B cell (primary cell): ENCODE results near the gene ARHGAP22. TPM values are rescaled to one million over a fixed set of nuclear protein-coding genes. Genes with fewer than 3 reads are reported as not detected.
A peak's percentile ranks its signal among the peaks of the same experiment; 100 is the strongest.

Experiments
- ATAC-seq: fragments of 200-7000 bp; cut with Tn5 transposase; one replicate; pipeline ENCODE4 v1.10.0; 2021; ENCODE audit warnings: low read depth, mild to moderate bottlenecking, moderate number of reproducible peaks, moderate library complexity
- CTCF ChIA-PET: fragments of 350-600 bp; sonication (Branson Sonifier 250); formaldehyde crosslinking; loops from one replicate; lab custom pipeline; 2021; ENCODE audit warnings: antibody characterized with exemption, inconsistent platforms; lab: Charles Lee
- POLR2A ChIA-PET: fragments of 350-600 bp; sonication (Branson Sonifier 250); formaldehyde crosslinking; loops from one replicate; lab custom pipeline; 2021; ENCODE audit warnings: antibody characterized with exemption; lab: Charles Lee
- DNase-seq: peaks from one replicate; pipeline ENCODE4 v3.0.0; 2013
- H2AFZ ChIP-seq: 2 replicates; pipeline ENCODE4 v1.6.1; 2012; ENCODE audit warnings: mild to moderate bottlenecking, low read depth, low read length; ENCODE audit not compliant: insufficient read depth, poor library complexity, severe bottlenecking
- H3K27ac ChIP-seq, 2 donors: 1 replicate in 1 of 2; 2 replicates in 1 of 2; pipeline ENCODE4 v1.5.1; 2012 to 2013; ENCODE audit warnings: low read length in 2 of 2, mild to moderate bottlenecking in 2 of 2, moderate library complexity in 1 of 2
- H3K27me3 ChIP-seq, 4 experiments: fragments of 200-600 bp in 1 of 4; sonication (generic) in 1 of 4; replicated peaks in 1 of 4; 1 replicate in 2 of 4; 2 replicates in 2 of 4; pipeline versions ENCODE4 v1.6.1 to v1.7.0; 2013 to 2016; ENCODE audit warnings: low read length in 3 of 4, mild to moderate bottlenecking in 2 of 4, mixed read lengths in 1 of 4, moderate library complexity in 1 of 4; ENCODE audit not compliant: insufficient read depth in 4 of 4, control insufficient read depth in 3 of 4; ENCODE audit errors: control extremely low read depth in 1 of 4
- H3K36me3 ChIP-seq, 2 experiments: replicated peaks in 1 of 2; 1 replicate in 1 of 2; 2 replicates in 1 of 2; pipeline versions ENCODE4 v1.6.1 to v1.7.1; 2013; ENCODE audit warnings: low read length in 1 of 2; ENCODE audit not compliant: insufficient read depth in 2 of 2, control insufficient read depth in 1 of 2; ENCODE audit errors: control extremely low read depth in 1 of 2, extremely low read depth in 1 of 2
- H3K4me1 ChIP-seq, 2 donors: fragments of 200-600 bp in 1 of 2; sonication (generic) in 1 of 2; 1 replicate in 1 of 2; 2 replicates in 1 of 2; pipeline versions ENCODE4 v1.5.1 to v1.6.1; 2013 to 2017; ENCODE audit warnings: low read length in 2 of 2; ENCODE audit not compliant: control insufficient read depth in 2 of 2, insufficient read depth in 2 of 2
- H3K4me2 ChIP-seq: replicated peaks from 2 replicates; pipeline ENCODE3; 2012; ENCODE audit warnings: mild to moderate bottlenecking, low read depth, low read length; ENCODE audit not compliant: poor library complexity, severe bottlenecking
- H3K4me3 ChIP-seq, 5 experiments: fragments of 200-600 bp in 1 of 5; sonication (generic) in 1 of 5; 1 replicate in 3 of 5; 2 replicates in 2 of 5; pipeline versions ENCODE4 v1.5.1 to v1.7.0; 2011 to 2016; ENCODE audit warnings: low read length in 4 of 5, mild to moderate bottlenecking in 4 of 5, low read depth in 2 of 5, control low read depth in 1 of 5, moderate library complexity in 1 of 5; ENCODE audit not compliant: insufficient read depth in 1 of 5; ENCODE audit errors: control extremely low read depth in 1 of 5, extremely low read depth in 1 of 5
- H3K79me2 ChIP-seq: fragments of 200-600 bp; sonication (generic); one replicate; pipeline ENCODE4 v1.6.0; 2016; ENCODE audit warnings: low read length; ENCODE audit not compliant: control insufficient read depth, insufficient read depth
- H3K9ac ChIP-seq: fragments of 200-600 bp; sonication (generic); 2 replicates; pipeline ENCODE4 v1.6.1; 2017; ENCODE audit warnings: mild to moderate bottlenecking, low read length, moderate library complexity
- H3K9me3 ChIP-seq, 3 donors: one replicate each; pipeline versions ENCODE4 v1.6.1 to v1.7.1; 2013; ENCODE audit warnings: low read length in 2 of 3; ENCODE audit not compliant: control insufficient read depth in 2 of 3, insufficient read depth in 1 of 3; ENCODE audit errors: control extremely low read depth in 1 of 3
- H4K20me1 ChIP-seq: 2 replicates; pipeline ENCODE4 v1.6.0; 2012; ENCODE audit warnings: mild to moderate bottlenecking, low read length; ENCODE audit not compliant: insufficient read depth, control insufficient read depth, poor library complexity, severe bottlenecking
- H3K27ac Mint-ChIP-seq: one replicate; pipeline ENCODE4 v1.8.0; 2021; ENCODE audit warnings: mixed read lengths
- H3K27me3 Mint-ChIP-seq: one replicate; pipeline ENCODE4 v1.8.0; 2021; ENCODE audit warnings: mixed read lengths
- H3K4me1 Mint-ChIP-seq: one replicate; pipeline ENCODE4 v1.8.0; 2021; ENCODE audit warnings: mixed read lengths
- H3K4me3 Mint-ChIP-seq: one replicate; pipeline ENCODE4 v1.8.0; 2021; ENCODE audit warnings: mixed read lengths
- H3K9me3 Mint-ChIP-seq: one replicate; pipeline ENCODE4 v1.8.0; 2022; ENCODE audit warnings: mixed read lengths; ENCODE audit not compliant: insufficient read depth
- CTCF ChIP-seq: fragments of 200-600 bp; IDR thresholded peaks from one replicate; pipeline ENCODE4 v1.8.0; 2022; ENCODE audit warnings: antibody characterized with exemption, mild to moderate bottlenecking
- EZH2 ChIP-seq: IDR thresholded peaks from 2 replicates; pipeline ENCODE4 v1.6.1; 2012; ENCODE audit warnings: borderline replicate concordance, low read depth, mild to moderate bottlenecking, moderate library complexity, low read length; ENCODE audit not compliant: insufficient read depth, poor library complexity, severe bottlenecking
- WGBS: methylation state at CpG from one replicate; pipeline ENCODE4 v1.1.5; 2013; ENCODE audit warnings: missing lambda C conversion rate; ENCODE audit not compliant: insufficient coverage; 5-methylcytosine and 5-hydroxymethylcytosine counted together
- intact Hi-C: fragments of 100-400 bp; cut with micrococcal nuclease; formaldehyde crosslinking; loops from one replicate; pipeline ENCODE4 v1.10.0; 2022
- polyA plus RNA-seq: library from polyadenylated mRNA; depleted of rRNA; stranded (reverse); fragments of >200 nt; gene quantifications from 2 replicates; pipeline ENCODE4 v1.2.3, GENCODE V29; 2012
- total RNA-seq, 2 donors: library from RNA; stranded (reverse); fragments of 120-200 nt in 1 of 2; gene quantifications; 1 replicate in 1 of 2; 2 replicates in 1 of 2; pipeline versions ENCODE4 v1.2.3 to v1.2.4, GENCODE V29; 2013 to 2022

The ARHGAP22 gene
- total and polyA plus RNA-seq, 2 donors (not counting 1 experiment from before 2014, with no cell fraction given): 1.9 to 2.0 TPM

GRCh38 chr10:48634198-48634983 is 29.5 kb upstream of the ARHGAP22 start:
- Histone ChIP-seq H3K9me3 (peaks cover 0 to 7% (median 1%) of the 10 kb centered on the region in 3 donors), H3K79me2 (no peaks in the 10 kb centered on the region), H4K20me1 (peaks cover 30% of the 10 kb centered on the region), H3K9ac (peak overlapping the region; percentile 19), H3K4me3 (peak overlapping the region in 2 of 5 experiments; percentile 7 to 25), H3K27me3 (peaks cover 0 to 31% (median 16%) of the 10 kb centered on the region in 4 experiments), H3K27ac (no peak overlapping the region), H3K36me3 (no peaks in the 10 kb centered on the region), H3K4me2 (peak overlapping the region; percentile 71), H2AFZ (no peak overlapping the region), H3K4me1 (peaks cover 37 to 40% of the 10 kb centered on the region in 2 donors)
- peak overlapping the region; percentile 80 for H3K4me3 Mint-ChIP-seq
- POLR2A ChIA-PET: interaction anchor here (0.8 to 2.4 kb wide), 3 partner anchors 9 to 60 kb away, joined by 3 to 7 read pairs (median 5); no protein-coding TSS in a partner anchor
- intact Hi-C loops: loop anchor here (1.0 to 2.0 kb wide), 3 partner anchors 22 to 60 kb away; no protein-coding TSS in a partner anchor
- 0% methylated on average over 3 of the region's 5 CpGs for WGBS
- peak; percentile 100 for ATAC-seq
- DNase-seq: peak; percentile 86
- peaks cover 2% of the 10 kb centered on the region for H3K9me3 Mint-ChIP-seq
- TF ChIP-seq EZH2: no peak
- CTCF ChIA-PET: interaction anchor here (0.7 to 10.3 kb wide), 9 partner anchors 9 to 82 kb away, joined by 3 to 100 read pairs (median 4); partner anchors contain the start of gene ARHGAP22
- H3K4me1 Mint-ChIP-seq: peaks cover 42% of the 10 kb centered on the region
- peaks cover 33% of the 10 kb centered on the region for H3K27me3 Mint-ChIP-seq
- H3K27ac Mint-ChIP-seq: peak overlapping the region; percentile 47

- ATAC-seq: peak; percentile 12
- 70% methylated on average over 4 of the region's 4 CpGs for WGBS
- H3K9me3 Mint-ChIP-seq: peaks cover 2% of the 10 kb centered on the region
- peaks cover 37% of the 10 kb centered on the region for H3K4me1 Mint-ChIP-seq
- peaks cover 0 to 7% (median 0%) of the 10 kb centered on the region in 3 donors for H3K9me3 ChIP-seq
- no peak for DNase-seq
- H3K4me3 Mint-ChIP-seq: peak overlapping the region; percentile 80
- peaks cover 36 to 40% of the 10 kb centered on the region in 2 donors for H3K4me1 ChIP-seq
- peak overlapping the region; percentile 47 for H3K27ac Mint-ChIP-seq
- peaks cover 30% of the 10 kb centered on the region for H4K20me1 ChIP-seq
- H3K27me3 ChIP-seq: peaks cover 0 to 31% (median 14%) of the 10 kb centered on the region in 4 experiments
- H2AFZ ChIP-seq: no peak overlapping the region
- no peak overlapping the region for H3K27ac ChIP-seq
- no peaks in the 10 kb centered on the region for H3K36me3 ChIP-seq
- H3K4me3 ChIP-seq: peak overlapping the region in 1 of 5 experiments; percentile 7
- intact Hi-C loops: loop anchor here (1.0 to 2.0 kb wide), 3 partner anchors 23 to 59 kb away; no protein-coding TSS in a partner anchor
- H3K9ac ChIP-seq: peak overlapping the region; percentile 19
- TF ChIP-seq EZH2: no peak
- no peak for TF ChIP-seq CTCF
- POLR2A ChIA-PET: interaction anchor here (0.6 to 2.4 kb wide), 4 partner anchors 8 to 59 kb away, joined by 3 to 7 read pairs (median 4); no protein-coding TSS in a partner anchor
- H3K27me3 Mint-ChIP-seq: peaks cover 33% of the 10 kb centered on the region
- CTCF ChIA-PET: interaction anchor here (0.7 to 10.3 kb wide), 9 partner anchors 9 to 81 kb away, joined by 3 to 100 read pairs (median 6); partner anchors contain the start of gene ARHGAP22
- no peaks in the 10 kb centered on the region for H3K79me2 ChIP-seq
- H3K4me2 ChIP-seq: peak overlapping the region; percentile 71
Measured at GRCh38 chr10:48633381-48634197, 28.7 kb upstream of the ARHGAP22 start.
